Ovary (tissue), 3 donors: ENCODE results near the gene ABHD11.
"Not testable (repeated sequence)": the region's sequence is repeated elsewhere in the genome, so short reads cannot be mapped to it uniquely, and the experiment has no call there.

ENCODE experiments used
- CTCF ChIP-seq, 3 donors: fragments of 450-650 bp in 2 of 3; fragments of 200-600 bp in 1 of 3; IDR thresholded peaks; one replicate each; pipeline versions ENCODE4 v1.5.1 to v1.8.0; 2016 to 2022; ENCODE audit warnings: antibody characterized with exemption in 3 of 3, mild to moderate bottlenecking in 1 of 3
- EP300 ChIP-seq: sonication (generic); formaldehyde crosslinking; IDR thresholded peaks from one replicate; pipeline ENCODE4 v1.6.1; 2017; ENCODE audit warnings: antibody characterized with exemption
- POLR2A ChIP-seq: fragments of 450-650 bp; IDR thresholded peaks from one replicate; pipeline ENCODE4 v1.6.1; 2017; ENCODE audit warnings: antibody characterized with exemption, mild to moderate bottlenecking, moderate library complexity
- donor health status: DM: no; HTN: no; CAD: no.

- TF ChIP-seq CTCF (IDR thresholded peaks at IDR 0.05); POLR2A; EP300: not testable (repeated sequence)
Measured at GRCh38 chr7:73713319-73713718, 25.3 kb downstream of the ABHD11 start.
